ENCODE measurements around the gene GPR153. TPM values are rescaled to one million over a fixed set of nuclear protein-coding genes. Genes with fewer than 3 reads are reported as not detected.

The GPR153 gene
- total RNA-seq, 3 donors from 2014 or later: 20.2 to 28.3 (median 20.4) TPM

DNA sequence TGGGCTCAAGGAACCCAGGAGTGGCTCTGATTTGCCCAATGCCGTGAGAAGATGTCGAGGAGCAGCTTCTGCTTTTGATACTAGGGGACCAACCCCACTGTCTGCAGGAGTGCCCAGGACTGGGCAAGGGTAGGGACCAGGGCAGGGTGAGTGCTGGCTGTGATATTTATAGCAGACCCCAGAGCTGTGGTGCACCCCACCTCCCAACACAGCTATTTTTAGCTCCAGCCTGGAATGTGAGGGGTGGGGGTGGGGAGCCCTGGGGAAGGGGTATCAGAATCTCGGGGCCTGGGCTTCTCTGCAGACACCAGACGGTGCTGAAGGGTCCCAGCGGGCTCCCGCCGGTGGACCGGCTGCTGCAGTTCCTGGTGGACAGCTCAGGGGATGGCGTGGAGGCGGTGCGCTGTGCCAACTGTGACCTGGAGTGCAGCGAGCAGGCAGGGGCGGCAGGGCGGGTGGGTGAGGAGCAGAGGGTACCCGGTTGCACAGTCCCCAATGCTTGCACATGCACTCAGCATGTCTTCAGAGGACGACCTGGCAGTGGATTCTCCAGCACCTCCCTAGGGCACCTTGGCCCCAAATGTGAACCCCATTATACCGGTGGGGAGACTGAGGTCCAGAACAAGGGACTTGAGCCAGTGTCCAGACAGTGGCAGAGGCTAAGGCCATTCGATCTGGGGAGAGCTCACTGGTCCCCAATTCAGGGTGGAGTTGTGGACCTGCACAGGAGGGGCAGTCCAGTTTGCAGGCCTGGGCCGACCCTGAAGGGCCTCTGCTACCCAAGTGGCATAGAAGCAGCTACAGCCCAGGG, 53.6 kb downstream of the GPR153 start:
- TF ChIP-seq, protein P1, sequence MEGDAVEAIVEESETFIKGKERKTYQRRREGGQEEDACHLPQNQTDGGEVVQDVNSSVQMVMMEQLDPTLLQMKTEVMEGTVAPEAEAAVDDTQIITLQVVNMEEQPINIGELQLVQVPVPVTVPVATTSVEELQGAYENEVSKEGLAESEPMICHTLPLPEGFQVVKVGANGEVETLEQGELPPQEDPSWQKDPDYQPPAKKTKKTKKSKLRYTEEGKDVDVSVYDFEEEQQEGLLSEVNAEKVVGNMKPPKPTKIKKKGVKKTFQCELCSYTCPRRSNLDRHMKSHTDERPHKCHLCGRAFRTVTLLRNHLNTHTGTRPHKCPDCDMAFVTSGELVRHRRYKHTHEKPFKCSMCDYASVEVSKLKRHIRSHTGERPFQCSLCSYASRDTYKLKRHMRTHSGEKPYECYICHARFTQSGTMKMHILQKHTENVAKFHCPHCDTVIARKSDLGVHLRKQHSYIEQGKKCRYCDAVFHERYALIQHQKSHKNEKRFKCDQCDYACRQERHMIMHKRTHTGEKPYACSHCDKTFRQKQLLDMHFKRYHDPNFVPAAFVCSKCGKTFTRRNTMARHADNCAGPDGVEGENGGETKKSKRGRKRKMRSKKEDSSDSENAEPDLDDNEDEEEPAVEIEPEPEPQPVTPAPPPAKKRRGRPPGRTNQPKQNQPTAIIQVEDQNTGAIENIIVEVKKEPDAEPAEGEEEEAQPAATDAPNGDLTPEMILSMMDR (IDR thresholded peaks at IDR 0.05): no peak
- H3K4me3 ChIP-seq: no peak overlapping the region
- ATAC-seq: no peak
- intact Hi-C loops (cut with DNase I, micrococcal nuclease): no loop called here
- H3K4me1 ChIP-seq (ENCODE audit: low read depth): peaks cover 32% of the 10 kb centered on the region
- no peaks in the 10 kb centered on the region for H3K36me3 ChIP-seq (ENCODE audit: low read depth)
- peak in 1 of 3 donors; percentile 55 for DNase-seq
- no peaks in the 10 kb centered on the region for H3K9me3 ChIP-seq

DNA sequence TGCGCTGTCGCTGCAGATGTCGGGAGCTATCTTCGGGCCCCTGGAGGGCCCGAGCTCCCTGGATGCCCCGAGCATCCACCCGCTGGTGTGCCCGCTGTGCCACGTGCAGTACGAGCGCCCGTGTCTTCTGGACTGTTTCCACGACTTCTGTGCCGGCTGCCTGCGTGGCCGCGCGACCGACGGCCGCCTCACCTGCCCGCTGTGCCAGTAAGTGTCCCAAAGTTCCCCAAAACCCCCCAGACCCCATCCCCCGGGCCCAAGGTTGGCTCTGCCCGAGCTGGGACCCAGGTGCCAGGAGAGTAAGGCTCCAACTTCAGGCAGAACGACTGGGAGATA, 54.4 kb downstream of the GPR153 start:
- DNase-seq (peak in 1 of 3 donors; percentile 54), ATAC-seq (no peak)
- no peaks in the 10 kb centered on the region for H3K9me3 ChIP-seq
- H3K4me3 ChIP-seq: peak overlapping the region; percentile 44
- intact Hi-C loops (cut with DNase I, micrococcal nuclease): no loop called here
- peaks cover 32% of the 10 kb centered on the region for H3K4me1 ChIP-seq (ENCODE audit: low read depth)
- no peaks in the 10 kb centered on the region for H3K36me3 ChIP-seq (ENCODE audit: low read depth)
- TF ChIP-seq, protein P1 (IDR thresholded peaks at IDR 0.05): no peak

DNA sequence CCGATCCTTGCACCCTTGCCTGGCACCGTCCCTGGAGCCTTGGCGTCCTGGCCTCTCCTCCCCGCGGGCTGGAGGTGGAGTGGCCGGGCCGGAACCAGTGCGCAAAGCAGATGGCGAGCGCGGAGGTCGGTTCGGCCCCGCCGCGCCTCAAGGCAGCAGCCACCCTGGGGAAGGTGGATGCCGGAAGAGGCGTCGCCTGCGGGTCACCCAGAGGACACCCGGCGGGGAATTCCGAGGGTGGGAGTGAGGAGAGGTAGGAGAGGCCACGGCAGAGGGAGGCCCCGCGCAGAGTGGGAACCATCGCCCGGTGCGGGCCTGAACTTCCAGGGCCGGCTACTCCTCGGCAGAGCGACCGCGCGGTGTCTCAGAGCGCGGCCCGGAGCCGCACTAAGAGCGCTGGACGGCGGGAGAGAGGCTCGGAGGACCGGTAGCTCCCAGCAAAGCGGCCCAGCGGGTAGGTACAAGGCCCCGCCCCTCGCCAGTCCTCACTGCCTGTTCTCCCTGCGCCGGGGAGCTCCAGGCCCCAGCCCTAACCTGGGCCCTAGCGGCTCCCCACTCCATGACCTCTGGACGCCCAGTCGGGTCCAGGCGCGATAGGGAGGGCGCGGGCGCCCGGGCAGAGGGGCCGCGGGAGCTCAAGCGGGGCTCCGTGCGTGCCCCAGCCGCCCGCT, 54.9 kb downstream of the GPR153 start, which contains the start of gene RNF207:
Gene RNF207 (plus strand): TSS at position 271 of the 671 bp plus-strand sequence. CDS start 417 bp downstream, outside the sequence.
- peak within 1 kb of the TSS; percentile 44 for H3K4me3 ChIP-seq
- peaks cover 32% of the 10 kb centered on the region for H3K4me1 ChIP-seq (ENCODE audit: low read depth)
- TF ChIP-seq, protein P1 (IDR thresholded peaks at IDR 0.05): no peak
- DNase-seq: peak; percentile 79 to 87 (median 85)
- intact Hi-C loops (cut with DNase I, micrococcal nuclease): no loop called here
- ATAC-seq: peak; percentile 83
- no peaks in the 10 kb centered on the region for H3K36me3 ChIP-seq (ENCODE audit: low read depth)
- H3K9me3 ChIP-seq: no peaks in the 10 kb centered on the region

DNA sequence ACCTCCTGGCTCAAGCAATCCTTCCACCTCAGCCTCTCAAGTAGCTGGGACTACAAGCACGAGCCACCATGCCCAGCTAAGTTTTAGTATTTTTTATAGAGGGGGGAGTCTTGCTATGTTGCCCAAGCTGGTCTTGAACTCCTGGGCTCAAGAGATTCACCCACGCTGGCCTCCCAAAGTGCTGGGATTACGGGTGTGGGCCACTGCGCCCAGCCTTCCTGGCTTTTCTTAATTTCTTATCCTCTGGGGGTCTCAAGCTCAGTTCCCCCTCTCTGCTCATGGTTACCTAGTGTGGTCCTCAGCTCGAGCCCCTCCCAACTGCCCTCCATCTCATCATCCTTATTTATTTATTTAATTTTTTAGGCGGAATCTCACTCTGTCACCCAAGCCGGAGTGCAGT, 58.6 kb downstream of the GPR153 start:
- Histone ChIP-seq H3K9me3 (no peaks in the 10 kb centered on the region), H3K4me1 (ENCODE audit: low read depth) (peaks cover 24% of the 10 kb centered on the region), H3K4me3 (no peak overlapping the region), H3K36me3 (ENCODE audit: low read depth) (no peaks in the 10 kb centered on the region)
- TF ChIP-seq, protein P1 (IDR thresholded peaks at IDR 0.05): no peak
- peak in 1 of 3 donors; percentile 17 for DNase-seq
- no peak for ATAC-seq
- intact Hi-C loops (cut with DNase I, micrococcal nuclease): no loop called here

DNA sequence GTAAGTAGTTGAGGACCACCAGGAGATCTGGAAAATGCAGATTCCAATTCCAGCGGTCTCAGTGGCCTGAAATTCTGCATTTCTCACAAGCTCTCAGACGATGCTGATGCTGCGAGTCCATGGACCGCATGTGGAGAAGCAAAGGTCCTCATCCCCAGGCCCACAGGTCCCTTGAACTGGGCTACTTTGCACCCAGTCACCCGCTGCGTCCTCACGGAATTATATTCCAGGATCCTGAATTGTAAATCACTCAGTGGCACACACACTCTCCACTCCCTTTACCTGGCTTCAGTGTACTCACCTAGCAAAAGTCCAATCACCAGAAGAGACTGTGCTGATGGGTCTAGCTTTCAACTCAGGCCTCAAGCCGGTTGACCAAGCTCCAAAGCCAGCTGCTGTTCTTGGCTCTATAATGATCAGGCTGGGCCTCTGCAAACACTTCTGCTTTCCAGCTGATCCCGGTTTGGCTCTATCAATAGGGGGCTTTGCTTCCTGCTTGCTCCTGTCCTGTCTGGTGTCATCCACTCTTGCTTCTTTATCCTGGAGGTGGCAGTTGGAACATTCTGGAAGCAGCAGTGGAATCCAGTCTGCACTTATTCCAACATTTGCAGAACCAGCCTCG, 60.6 kb downstream of the GPR153 start:
- intact Hi-C loops (cut with DNase I, micrococcal nuclease): no loop called here
- H3K4me1 ChIP-seq (ENCODE audit: low read depth): peaks cover 11% of the 10 kb centered on the region
- TF ChIP-seq, protein P1 (IDR thresholded peaks at IDR 0.05): no peak
- no peak overlapping the region for H3K4me3 ChIP-seq
- H3K9me3 ChIP-seq: no peaks in the 10 kb centered on the region
- DNase-seq (no peak), ATAC-seq (no peak)
- H3K36me3 ChIP-seq (ENCODE audit: low read depth): no peaks in the 10 kb centered on the region

All from mucosa of descending colon (tissue), 3 donors.